GM13976 (cell line): ENCODE measurements around the gene SNAP47.

ENCODE experiments used
- DNase-seq: peaks from one replicate; pipeline ENCODE4 v3.0.0; 2012; ENCODE audit warnings: low spot score
- in situ Hi-C: fragments of 300-500 bp; cut with MboI; formaldehyde crosslinking; loops from one replicate; pipeline ENCODE4 v1.12.0; 2022; ENCODE audit warnings: low sequenced_read_pairs, mixed read lengths, inconsistent platforms; ENCODE audit not compliant: unreplicated experiment
- TF ChIP-seq, protein P1 (sequence below): IDR thresholded peaks from 2 replicates; pipeline ENCODE4 v1.5.1; 2012; ENCODE audit warnings: borderline replicate concordance, mild to moderate bottlenecking; ENCODE audit not compliant: insufficient read depth; ENCODE audit errors: extremely low read depth, missing control alignments, control extremely low read depth

SNAP47 gene

DNA sequence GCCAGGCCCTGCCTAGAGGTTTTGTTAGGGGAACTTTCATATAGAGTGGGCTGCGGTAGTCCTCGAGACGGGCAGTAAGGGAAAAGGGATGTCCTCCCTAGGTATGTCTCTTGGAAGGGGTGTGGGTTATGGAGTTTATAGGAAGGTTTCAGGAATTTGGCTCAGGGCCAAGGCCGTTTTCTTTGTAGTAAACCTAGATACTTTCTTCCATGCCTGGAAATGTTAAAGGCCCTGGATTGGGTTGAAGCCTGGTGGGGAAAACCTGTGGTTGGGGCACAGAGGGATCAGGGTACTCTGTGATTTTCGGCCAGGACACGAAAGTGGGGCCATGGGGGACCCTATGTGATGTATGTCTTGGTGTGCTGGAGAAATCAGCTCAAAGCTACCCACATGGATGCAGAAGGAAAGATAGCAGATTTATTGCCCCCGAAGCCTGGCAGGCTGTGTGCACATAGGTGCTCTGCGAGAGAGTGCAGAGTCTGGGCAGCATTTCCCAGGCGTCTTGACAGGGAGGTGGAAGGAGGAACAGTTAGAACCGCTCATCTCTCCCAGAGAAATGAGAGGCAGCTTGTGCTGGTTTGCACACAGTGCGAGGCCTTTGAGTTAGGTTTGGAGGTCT is 1.7 kb downstream of the SNAP47 start:
- in situ Hi-C loops = no loop called here
- TF ChIP-seq, protein P1, sequence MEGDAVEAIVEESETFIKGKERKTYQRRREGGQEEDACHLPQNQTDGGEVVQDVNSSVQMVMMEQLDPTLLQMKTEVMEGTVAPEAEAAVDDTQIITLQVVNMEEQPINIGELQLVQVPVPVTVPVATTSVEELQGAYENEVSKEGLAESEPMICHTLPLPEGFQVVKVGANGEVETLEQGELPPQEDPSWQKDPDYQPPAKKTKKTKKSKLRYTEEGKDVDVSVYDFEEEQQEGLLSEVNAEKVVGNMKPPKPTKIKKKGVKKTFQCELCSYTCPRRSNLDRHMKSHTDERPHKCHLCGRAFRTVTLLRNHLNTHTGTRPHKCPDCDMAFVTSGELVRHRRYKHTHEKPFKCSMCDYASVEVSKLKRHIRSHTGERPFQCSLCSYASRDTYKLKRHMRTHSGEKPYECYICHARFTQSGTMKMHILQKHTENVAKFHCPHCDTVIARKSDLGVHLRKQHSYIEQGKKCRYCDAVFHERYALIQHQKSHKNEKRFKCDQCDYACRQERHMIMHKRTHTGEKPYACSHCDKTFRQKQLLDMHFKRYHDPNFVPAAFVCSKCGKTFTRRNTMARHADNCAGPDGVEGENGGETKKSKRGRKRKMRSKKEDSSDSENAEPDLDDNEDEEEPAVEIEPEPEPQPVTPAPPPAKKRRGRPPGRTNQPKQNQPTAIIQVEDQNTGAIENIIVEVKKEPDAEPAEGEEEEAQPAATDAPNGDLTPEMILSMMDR = no peak
- no peak for DNase-seq

DNA sequence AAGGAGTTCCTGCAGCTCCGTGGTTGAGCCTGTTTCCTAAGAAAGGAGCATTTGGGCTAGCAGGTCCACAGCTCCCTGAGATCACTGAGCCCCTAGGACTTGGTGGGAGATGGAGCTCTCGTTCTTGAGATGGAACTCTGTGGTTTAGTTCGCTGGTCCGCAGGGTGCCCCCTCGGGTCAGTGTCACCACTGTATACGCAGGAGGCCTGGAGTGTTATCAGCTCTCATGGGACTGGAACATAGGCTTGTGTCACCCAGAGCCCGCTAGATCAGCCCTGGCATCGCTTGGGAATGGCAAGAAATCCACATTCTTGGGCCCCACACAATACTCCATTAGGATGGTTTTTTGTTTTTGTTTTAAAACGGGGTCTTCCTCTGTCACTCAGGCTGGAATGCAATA is 3.6 kb downstream of the SNAP47 start:
- TF ChIP-seq, protein P1 = no peak

DNA sequence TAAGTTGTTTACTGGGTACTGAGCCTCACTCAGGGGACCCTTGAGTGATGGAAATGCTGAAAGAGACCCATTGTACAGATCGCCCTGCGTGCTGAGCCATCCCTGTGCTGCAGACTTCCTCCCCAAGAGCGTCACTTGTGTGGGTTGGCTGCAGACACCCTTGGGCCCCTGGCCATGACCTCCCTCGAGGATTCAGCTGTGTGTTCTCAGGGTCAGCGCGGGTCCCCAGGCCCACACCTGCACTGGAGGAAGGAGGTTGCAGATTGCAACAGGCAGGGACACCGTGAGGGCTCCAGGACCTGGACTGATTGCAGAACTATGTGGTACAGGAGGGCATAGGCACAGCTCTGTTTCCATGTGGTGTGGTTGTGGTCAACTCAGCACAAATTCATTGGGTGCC is 4.4 kb downstream of the SNAP47 start:
- TF ChIP-seq, protein P1 = no peak
- no peak for DNase-seq
- in situ Hi-C loops = no loop called here

More for the DNA sequence above, 3.6 kb downstream of the SNAP47 start:
- no peak for DNase-seq
- in situ Hi-C loops = no loop called here

DNA sequence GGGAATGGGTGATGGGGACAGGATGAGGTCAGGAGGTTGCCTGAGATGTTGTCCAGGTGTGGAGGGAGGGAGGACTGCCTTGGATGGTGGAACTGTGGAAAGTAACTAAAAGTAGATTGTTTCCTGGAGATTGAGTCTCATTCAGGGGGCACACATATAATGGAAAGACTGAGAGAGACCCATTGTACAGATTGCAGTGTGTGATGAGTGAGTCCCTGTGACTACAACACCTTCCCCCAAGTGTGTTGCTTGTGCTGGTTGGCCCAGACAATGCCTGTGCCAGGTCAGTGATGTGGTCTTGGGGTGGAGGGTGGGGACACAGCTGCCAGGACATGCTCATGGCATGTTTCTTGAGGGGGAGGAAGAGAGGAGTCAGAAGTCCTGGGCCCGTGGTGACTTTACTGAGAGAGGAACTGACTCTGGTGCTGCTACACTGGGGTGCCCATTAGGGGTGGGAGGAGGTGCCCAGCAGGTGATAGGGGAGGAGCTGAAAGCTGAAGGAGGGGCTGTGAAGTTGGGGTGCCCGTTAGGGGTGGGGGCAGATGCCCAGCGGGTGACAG is 5.2 kb downstream of the SNAP47 start:
- TF ChIP-seq, protein P1 = no peak
- DNase-seq = no peak
- in situ Hi-C loops = no loop called here

DNA sequence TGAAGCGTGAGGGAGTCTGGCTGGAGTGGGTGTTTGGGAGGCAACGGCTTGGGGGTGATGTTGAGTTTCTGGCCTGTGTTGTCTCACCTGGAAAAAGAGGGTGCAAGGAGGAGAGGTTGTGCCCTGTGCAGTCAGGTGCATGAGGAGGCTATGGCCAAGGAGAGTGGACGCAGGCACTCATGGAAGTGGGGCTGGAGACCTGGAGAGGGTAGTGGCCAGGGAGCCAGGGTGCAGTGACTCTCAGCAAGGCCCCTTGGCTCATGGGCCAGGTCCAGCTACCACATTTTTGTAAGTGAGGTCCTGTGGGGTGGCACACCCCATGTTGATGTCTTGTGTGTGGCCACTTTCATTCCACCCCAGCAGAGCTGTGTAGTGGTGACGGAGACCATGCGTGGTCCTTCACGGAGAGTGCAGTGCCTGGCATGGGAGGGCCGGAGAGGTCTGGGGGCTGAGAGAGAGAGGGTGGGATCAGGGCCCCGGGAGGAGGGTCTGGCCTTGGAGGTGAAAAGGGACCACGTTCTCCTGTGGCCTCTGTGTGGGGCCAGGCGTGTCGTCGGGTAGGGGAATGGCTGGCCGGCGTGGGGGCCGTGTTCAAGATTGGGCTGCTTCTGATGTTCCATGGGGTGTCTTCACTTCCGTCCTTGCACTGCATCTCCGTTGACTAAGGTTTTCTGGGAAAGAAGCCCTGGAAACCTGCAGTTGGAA is 6.1 kb downstream of the SNAP47 start:
- in situ Hi-C loops = no loop called here
- no peak for DNase-seq
- TF ChIP-seq, protein P1 = no peak

DNA sequence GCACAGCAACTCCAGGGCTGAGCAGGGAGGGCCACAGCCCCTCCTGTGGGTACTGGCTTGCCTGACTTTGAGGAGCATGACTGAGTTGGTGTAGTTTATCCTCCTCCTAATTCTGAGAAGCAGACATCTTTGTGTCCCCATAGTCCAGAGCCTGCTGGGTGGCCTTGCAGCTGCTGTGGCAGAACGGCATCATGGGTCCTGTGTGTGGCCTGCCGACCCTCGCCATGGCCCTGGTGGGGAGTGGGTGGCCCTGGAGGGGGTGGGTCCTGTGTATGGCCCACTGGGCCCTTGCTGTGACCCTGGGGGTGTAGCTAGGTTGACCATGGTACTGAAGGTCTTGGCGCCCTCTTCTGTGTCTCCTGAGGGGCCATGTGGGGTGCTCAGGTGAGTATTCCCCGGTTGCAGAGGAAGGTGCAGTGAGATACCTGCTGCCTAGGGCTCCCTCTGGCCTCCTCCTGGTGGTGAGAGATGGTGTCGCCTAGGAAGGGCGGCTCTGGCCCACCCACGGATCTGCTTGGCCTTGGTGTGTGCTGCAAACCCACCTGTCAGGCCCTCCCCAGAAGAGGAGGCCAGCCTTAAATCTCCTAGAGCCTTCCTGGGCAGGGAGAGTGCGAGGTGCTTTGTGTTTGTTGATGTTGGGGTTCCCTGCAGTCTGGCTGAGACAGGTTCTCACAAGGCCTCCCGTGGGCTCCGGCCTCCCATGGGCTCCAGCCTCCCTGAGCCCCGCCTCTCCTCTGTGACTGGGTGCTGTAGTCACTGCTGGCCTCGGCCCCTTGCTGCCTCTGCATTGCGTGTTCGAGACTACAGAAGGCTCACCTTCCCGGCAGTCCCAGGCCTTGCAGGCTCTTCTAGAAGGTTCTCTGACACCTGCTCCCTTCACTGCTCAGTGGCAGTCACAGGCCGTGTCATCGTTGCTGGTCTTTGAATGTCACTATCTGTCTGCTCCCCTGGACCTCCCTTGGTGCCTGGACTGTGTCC is 7.8 kb downstream of the SNAP47 start:
- in situ Hi-C loops = no loop called here
- no peak for DNase-seq
- TF ChIP-seq, protein P1 = no peak
